HFF-Myc (cell line): Measurements from ENCODE around the gene OR4Q2.

Experiments used
- DNase-seq: peaks from one replicate; pipeline ENCODE4 v3.0.0-alpha.2; 2011; ENCODE audit warnings: low read depth; ENCODE audit errors: extremely low read depth
- H3K4me3 ChIP-seq: replicated peaks from 2 replicates; pipeline ENCODE4 v1.5.1; 2011; ENCODE audit warnings: low read depth, mild to moderate bottlenecking, control low read depth, low read length
- CTCF ChIP-seq: IDR thresholded peaks from 2 replicates; pipeline ENCODE4 v1.5.1; 2012; ENCODE audit warnings: mild to moderate bottlenecking, low read depth, low read length, control low read depth; ENCODE audit errors: missing control alignments

OR4Q2 gene

GRCh38 chr14:20019257-20019865 lies 17.4 kb downstream of the OR4Q2 start, which contains the start of gene OR4K14:
OR4K14 (minus strand) TSS chr14:20019307; CDS start chr14:20015193, 4,114 bp downstream.
- no peak within 1 kb of the TSS for H3K4me3 ChIP-seq
- DNase-seq: no peak
- TF ChIP-seq CTCF: no peak

DNA sequence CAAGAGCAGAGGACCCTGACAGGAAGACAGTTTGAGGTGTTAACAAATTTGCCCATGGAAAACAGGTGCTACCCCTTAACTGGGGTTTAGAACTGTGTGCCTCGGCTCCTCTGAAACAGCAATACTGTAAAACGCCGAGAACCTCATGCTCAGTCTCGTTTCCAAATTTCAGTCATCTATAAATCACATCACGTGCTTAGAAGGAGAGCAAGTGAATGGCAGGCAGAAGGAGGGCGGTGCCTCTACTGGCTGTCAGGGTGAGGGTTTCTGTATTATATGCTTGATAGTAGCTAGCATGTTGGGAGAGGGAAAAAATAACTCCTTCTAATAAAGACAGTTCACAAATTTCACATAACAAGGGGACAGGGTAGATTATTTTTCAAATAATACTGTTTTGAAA lies 29.1 kb downstream of the OR4Q2 start:
- no peak for TF ChIP-seq CTCF
- DNase-seq: no peak
- H3K4me3 ChIP-seq: no peak overlapping the region

DNA sequence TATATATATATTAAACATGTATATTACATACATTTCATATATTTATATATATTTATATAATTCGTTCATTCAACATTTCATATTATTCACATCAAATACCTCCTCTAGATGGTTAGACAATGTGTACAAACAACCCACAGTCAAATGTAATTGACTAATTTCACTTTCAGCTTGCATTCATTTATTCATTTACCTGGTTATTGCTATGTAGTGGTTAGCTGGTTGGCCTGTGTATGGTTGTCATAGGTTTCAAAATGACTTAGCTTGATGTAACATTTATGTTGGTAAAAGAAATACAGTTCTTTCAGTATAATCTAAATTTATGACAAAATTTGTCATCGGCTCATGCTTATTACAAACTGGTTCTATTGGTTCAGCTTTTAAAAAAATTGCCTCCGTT lies 33.5 kb downstream of the OR4Q2 start:
- no peak for DNase-seq
- H3K4me3 ChIP-seq: no peak overlapping the region
- TF ChIP-seq CTCF: no peak

- DNase-seq: no peak
- no peak within 1 kb of the TSS for H3K4me3 ChIP-seq
- TF ChIP-seq CTCF: no peak
These were observed 34.0 kb downstream of the OR4Q2 start, which contains the start of gene OR4K13 for GRCh38 chr14:20035938-20036337. OR4K13 (minus strand) TSS chr14:20036038; CDS start chr14:20034758, 1,280 bp downstream.

- DNase-seq: no peak
- TF ChIP-seq CTCF: no peak
- no peak overlapping the region for H3K4me3 ChIP-seq
These were observed 42.3 kb downstream of the OR4Q2 start for GRCh38 chr14:20044243-20044642.

- no peak for DNase-seq
- H3K4me3 ChIP-seq: no peak overlapping the region
- no peak for TF ChIP-seq CTCF
These were observed 46.2 kb downstream of the OR4Q2 start for GRCh38 chr14:20048202-20048601.
